Keratinocyte (primary cell): ENCODE measurements around the gene ELL. TPM values are rescaled to one million over a fixed set of nuclear protein-coding genes. Genes with fewer than 3 reads are reported as not detected.
A peak's percentile ranks its signal among the peaks of the same experiment; 100 is the strongest.

Source experiments
- DNase-seq: peaks from one replicate; pipeline ENCODE4 v3.0.0-alpha.2; 2011; ENCODE audit warnings: low read depth, missing footprints, low spot score
- FAIRE-seq: peaks from 2 replicates; lab custom pipeline; 2011; peaks lifted over from hg19 to GRCh38; lab: Jason Lieb, UNC
- H2AFZ ChIP-seq: 2 replicates; pipeline ENCODE4 v1.6.0; 2012; ENCODE audit warnings: low read length, control low read depth, inconsistent platforms; ENCODE audit not compliant: control insufficient read depth
- H3K27ac ChIP-seq: 2 replicates; pipeline ENCODE4 v1.5.1; 2011; ENCODE audit warnings: low read length; ENCODE audit not compliant: control insufficient read depth, insufficient read depth
- H3K27me3 ChIP-seq: 3 replicates; pipeline ENCODE4 v1.6.0; 2011; ENCODE audit warnings: low read length; ENCODE audit not compliant: control insufficient read depth, insufficient read depth; ENCODE audit errors: extremely low read depth
- H3K36me3 ChIP-seq, 2 experiments: 2 replicates in 1 of 2; 3 replicates in 1 of 2; pipeline ENCODE4 v1.5.1; 2011; ENCODE audit warnings: low read length in 2 of 2, mild to moderate bottlenecking in 1 of 2; ENCODE audit not compliant: control insufficient read depth in 2 of 2, insufficient read depth in 2 of 2; ENCODE audit errors: extremely low read depth in 1 of 2
- H3K4me1 ChIP-seq: 3 replicates; pipeline ENCODE4 v1.5.1; 2011; ENCODE audit warnings: low read length; ENCODE audit not compliant: control insufficient read depth, insufficient read depth; ENCODE audit errors: extremely low read depth
- H3K4me2 ChIP-seq: 3 replicates; pipeline ENCODE4 v1.6.0; 2011; ENCODE audit warnings: low read depth, low read length; ENCODE audit not compliant: control insufficient read depth, insufficient read depth; ENCODE audit errors: extremely low read depth
- H3K4me3 ChIP-seq, 3 experiments: fragments of 200-600 bp in 1 of 3; sonication (generic) in 1 of 3; 2 replicates in 2 of 3; 3 replicates in 1 of 3; pipeline ENCODE4 v1.5.1; 2011 to 2016; ENCODE audit warnings: low read length in 3 of 3, mild to moderate bottlenecking in 3 of 3, control low read depth in 2 of 3, inconsistent platforms in 1 of 3, low read depth in 1 of 3, mixed read lengths in 1 of 3, mixed run types in 1 of 3, moderate library complexity in 1 of 3; ENCODE audit not compliant: control insufficient read depth in 2 of 3, insufficient read depth in 2 of 3; ENCODE audit errors: extremely low read depth in 1 of 3
- H3K79me2 ChIP-seq: 2 replicates; pipeline ENCODE4 v1.6.0; 2012; ENCODE audit warnings: low read length; ENCODE audit not compliant: control insufficient read depth, insufficient read depth
- H3K9ac ChIP-seq: 3 replicates; pipeline ENCODE4 v1.6.0; 2011; ENCODE audit warnings: low read length; ENCODE audit not compliant: control insufficient read depth, insufficient read depth; ENCODE audit errors: extremely low read depth
- H3K9me1 ChIP-seq: 3 replicates; pipeline ENCODE4 v1.6.0; 2011; ENCODE audit warnings: low read length; ENCODE audit not compliant: control insufficient read depth, insufficient read depth; ENCODE audit errors: extremely low read depth
- H3K9me3 ChIP-seq: 2 replicates; pipeline ENCODE4 v1.5.1; 2012; ENCODE audit warnings: low read depth, low read length; ENCODE audit not compliant: control insufficient read depth
- H4K20me1 ChIP-seq: 3 replicates; pipeline ENCODE4 v1.6.0; 2011; ENCODE audit warnings: low read length; ENCODE audit not compliant: control insufficient read depth, insufficient read depth; ENCODE audit errors: extremely low read depth
- EZH2 ChIP-seq: IDR thresholded peaks from one replicate; pipeline ENCODE4 v1.6.1; 2012; ENCODE audit warnings: inconsistent platforms, mild to moderate bottlenecking, low read length, moderate library complexity
- dilution Hi-C: fragments of 300-500 bp; cut with MboI; formaldehyde crosslinking; loops from one replicate; pipeline ENCODE4 v1.7.0; 2020; ENCODE audit warnings: low sequenced_read_pairs; ENCODE audit not compliant: extremely low pct_ligation_motif_present
- polyA plus RNA-seq, 5 experiments: library from polyadenylated mRNA; depleted of rRNA in 3 of 5; stranded (reverse) in 3 of 5; stranded (forward) in 1 of 5; unstranded in 1 of 5; fragments of >200 nt; gene quantifications; 1 replicate in 1 of 5; 2 replicates in 3 of 5; 3 replicates in 1 of 5; pipeline versions ENCODE4 v1.2.1 to v1.2.3, GENCODE V29; 2011 to 2012; ENCODE audit warnings: missing spikeins in 2 of 5, low read depth in 1 of 5, low replicate concordance in 1 of 5
- TF ChIP-seq, protein P1 (sequence below), 3 experiments: IDR thresholded peaks in 1 of 3; conservative IDR thresholded peaks in 1 of 3; optimal IDR thresholded peaks in 1 of 3; 2 replicates in 2 of 3; 3 replicates in 1 of 3; pipeline versions ENCODE3 to v1.5.1; 2011; ENCODE audit warnings: low read length in 3 of 3, mild to moderate bottlenecking in 3 of 3, moderate library complexity in 2 of 3, control low read depth in 1 of 3, inconsistent platforms in 1 of 3; ENCODE audit not compliant: insufficient read depth in 2 of 3; ENCODE audit errors: extremely low read depth in 1 of 3

Gene ELL
- polyA plus RNA-seq, 1 donor (not counting 4 experiments of a cell fraction or from before 2014, with no cell fraction given), result 4.4 TPM

DNA sequence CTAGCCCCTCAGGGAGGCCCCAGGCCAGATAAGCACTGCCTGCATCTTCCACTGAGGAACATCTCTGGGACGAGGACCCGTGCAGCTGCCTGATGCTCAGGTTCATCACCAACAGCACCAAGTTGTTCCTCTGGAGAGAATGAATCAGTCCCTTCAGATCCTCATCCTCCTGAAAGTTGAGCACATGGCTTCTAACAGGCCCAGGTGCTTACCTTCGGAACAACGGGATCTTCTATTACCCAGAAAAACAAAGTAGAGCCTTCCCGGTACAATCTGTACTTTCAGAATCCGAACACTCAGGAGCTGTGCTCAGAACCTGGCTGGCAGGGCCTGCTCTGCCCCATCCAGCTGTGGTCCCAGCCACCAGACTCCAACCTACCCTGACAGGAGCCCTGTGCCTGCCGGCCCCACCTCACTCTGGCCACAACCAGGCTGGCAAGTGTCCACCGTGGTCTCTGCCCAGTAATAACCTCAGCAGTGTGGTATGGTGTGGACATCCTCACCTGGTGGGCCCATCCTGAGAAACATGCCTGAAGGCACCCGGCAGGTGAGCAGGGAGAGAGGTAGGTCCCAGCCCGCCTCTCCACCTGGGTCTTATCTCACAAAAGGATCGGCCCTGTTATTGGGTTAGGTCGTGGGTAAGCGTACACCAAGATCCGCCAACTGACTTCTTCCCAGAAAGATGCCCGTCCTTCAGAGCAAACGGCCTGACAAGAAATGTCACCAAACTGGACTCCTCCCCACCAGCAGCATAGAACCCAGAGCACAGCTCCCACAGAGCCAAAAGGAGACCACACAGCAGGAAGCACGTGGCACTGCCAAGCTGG lies 34.1 kb downstream of the ELL start:
- Histone ChIP-seq H3K27me3 (no peaks in the 10 kb centered on the region), H2AFZ (no peak overlapping the region), H3K9ac (no peak overlapping the region), H4K20me1 (peaks cover 36% of the 10 kb centered on the region), H3K27ac (no peak overlapping the region), H3K9me3 (no peaks in the 10 kb centered on the region), H3K9me1 (peaks cover 16% of the 10 kb centered on the region), H3K79me2 (peaks cover 97% of the 10 kb centered on the region), H3K4me3 (no peak overlapping the region), H3K36me3 (peaks cover 4 to 5% of the 10 kb centered on the region in 2 experiments), H3K4me1 (peaks cover 25% of the 10 kb centered on the region), H3K4me2 (no peak overlapping the region)
- DNase-seq (no peak), FAIRE-seq (no peak)
- TF ChIP-seq, protein P1, sequence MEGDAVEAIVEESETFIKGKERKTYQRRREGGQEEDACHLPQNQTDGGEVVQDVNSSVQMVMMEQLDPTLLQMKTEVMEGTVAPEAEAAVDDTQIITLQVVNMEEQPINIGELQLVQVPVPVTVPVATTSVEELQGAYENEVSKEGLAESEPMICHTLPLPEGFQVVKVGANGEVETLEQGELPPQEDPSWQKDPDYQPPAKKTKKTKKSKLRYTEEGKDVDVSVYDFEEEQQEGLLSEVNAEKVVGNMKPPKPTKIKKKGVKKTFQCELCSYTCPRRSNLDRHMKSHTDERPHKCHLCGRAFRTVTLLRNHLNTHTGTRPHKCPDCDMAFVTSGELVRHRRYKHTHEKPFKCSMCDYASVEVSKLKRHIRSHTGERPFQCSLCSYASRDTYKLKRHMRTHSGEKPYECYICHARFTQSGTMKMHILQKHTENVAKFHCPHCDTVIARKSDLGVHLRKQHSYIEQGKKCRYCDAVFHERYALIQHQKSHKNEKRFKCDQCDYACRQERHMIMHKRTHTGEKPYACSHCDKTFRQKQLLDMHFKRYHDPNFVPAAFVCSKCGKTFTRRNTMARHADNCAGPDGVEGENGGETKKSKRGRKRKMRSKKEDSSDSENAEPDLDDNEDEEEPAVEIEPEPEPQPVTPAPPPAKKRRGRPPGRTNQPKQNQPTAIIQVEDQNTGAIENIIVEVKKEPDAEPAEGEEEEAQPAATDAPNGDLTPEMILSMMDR (optimal IDR thresholded peaks at IDR 0.05 in 1 of 3, IDR thresholded peaks at IDR 0.05 in 1 of 3, conservative IDR thresholded peaks at IDR 0.05 in 1 of 3; ENCODE audit: extremely low read depth in 1 of 3, insufficient read depth in 2 of 3, low read length in 3 of 3), result no peak
- TF ChIP-seq EZH2, result no peak
- dilution Hi-C loops, result no loop called here

DNA sequence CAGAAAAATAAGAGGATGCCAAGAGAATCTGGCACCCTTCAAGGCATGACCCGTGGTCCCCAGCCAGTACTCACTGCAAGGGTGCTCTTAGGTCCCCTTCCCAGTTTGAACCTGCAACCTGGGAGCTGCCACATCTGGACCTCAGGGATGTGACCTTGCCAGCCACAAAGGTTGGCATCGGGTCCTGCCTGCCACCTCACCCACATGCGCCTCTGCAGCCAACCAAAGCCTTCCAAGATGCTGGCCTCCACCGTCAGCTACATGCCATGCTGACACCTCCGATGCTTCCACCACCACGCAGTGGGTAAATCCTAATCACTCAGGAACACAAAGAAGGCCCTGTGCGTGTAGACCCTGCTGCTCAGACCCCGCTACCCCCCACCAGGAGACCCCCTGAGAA lies 35.1 kb downstream of the ELL start:
- Histone ChIP-seq H3K27ac (no peak overlapping the region), H2AFZ (no peak overlapping the region), H3K9ac (no peak overlapping the region), H3K9me1 (peaks cover 14% of the 10 kb centered on the region), H3K79me2 (peaks cover 95% of the 10 kb centered on the region), H4K20me1 (peaks cover 36% of the 10 kb centered on the region), H3K4me1 (peaks cover 25% of the 10 kb centered on the region), H3K9me3 (no peaks in the 10 kb centered on the region), H3K4me3 (no peak overlapping the region), H3K4me2 (peak overlapping the region; percentile 82), H3K27me3 (no peaks in the 10 kb centered on the region), H3K36me3 (peaks cover 0 to 4% of the 10 kb centered on the region in 2 experiments)
- no peak for DNase-seq
- dilution Hi-C loops, result no loop called here
- no peak for FAIRE-seq
- TF ChIP-seq, protein P1 (optimal IDR thresholded peaks at IDR 0.05 in 1 of 3, IDR thresholded peaks at IDR 0.05 in 1 of 3, conservative IDR thresholded peaks at IDR 0.05 in 1 of 3; ENCODE audit: extremely low read depth in 1 of 3, insufficient read depth in 2 of 3, low read length in 3 of 3), result no peak
- TF ChIP-seq EZH2, result no peak
